ENCODE results near the gene HECA.

DNA sequence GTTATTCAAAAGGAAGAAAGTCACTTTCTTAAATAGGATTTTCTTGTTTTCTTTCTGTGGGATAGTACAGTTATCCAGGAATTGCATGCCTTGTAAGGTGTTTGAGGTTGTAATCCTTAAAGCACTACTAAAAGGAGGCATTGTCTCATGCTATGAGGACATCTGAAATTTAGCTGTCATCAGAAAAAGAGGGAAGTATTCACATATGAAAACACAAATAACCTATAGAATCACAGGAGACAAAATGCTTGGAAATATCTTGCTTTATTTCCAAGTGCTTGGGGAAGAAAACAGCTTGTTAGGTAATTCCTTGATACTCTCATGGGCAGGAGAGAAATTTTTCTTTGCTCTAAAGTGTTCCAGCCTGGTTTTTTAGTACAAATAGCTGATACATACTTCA is 40.1 kb downstream of the HECA start:
- TF ChIP-seq POLR2A (IDR thresholded peaks at IDR 0.05) = no peak
- TF ChIP-seq, protein P1, sequence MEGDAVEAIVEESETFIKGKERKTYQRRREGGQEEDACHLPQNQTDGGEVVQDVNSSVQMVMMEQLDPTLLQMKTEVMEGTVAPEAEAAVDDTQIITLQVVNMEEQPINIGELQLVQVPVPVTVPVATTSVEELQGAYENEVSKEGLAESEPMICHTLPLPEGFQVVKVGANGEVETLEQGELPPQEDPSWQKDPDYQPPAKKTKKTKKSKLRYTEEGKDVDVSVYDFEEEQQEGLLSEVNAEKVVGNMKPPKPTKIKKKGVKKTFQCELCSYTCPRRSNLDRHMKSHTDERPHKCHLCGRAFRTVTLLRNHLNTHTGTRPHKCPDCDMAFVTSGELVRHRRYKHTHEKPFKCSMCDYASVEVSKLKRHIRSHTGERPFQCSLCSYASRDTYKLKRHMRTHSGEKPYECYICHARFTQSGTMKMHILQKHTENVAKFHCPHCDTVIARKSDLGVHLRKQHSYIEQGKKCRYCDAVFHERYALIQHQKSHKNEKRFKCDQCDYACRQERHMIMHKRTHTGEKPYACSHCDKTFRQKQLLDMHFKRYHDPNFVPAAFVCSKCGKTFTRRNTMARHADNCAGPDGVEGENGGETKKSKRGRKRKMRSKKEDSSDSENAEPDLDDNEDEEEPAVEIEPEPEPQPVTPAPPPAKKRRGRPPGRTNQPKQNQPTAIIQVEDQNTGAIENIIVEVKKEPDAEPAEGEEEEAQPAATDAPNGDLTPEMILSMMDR (IDR thresholded peaks at IDR 0.05) = no peak
